GM12873 (cell line): ENCODE measurements around the gene TNFRSF14.

Experiments
- TF ChIP-seq, protein P1 (sequence below): IDR thresholded peaks from 2 replicates; pipeline ENCODE4 v1.5.1; 2012; ENCODE audit warnings: low read depth, mild to moderate bottlenecking, moderate library complexity, low read length, control low read depth; ENCODE audit not compliant: insufficient read depth; ENCODE audit errors: missing control alignments

The TNFRSF14 gene

DNA sequence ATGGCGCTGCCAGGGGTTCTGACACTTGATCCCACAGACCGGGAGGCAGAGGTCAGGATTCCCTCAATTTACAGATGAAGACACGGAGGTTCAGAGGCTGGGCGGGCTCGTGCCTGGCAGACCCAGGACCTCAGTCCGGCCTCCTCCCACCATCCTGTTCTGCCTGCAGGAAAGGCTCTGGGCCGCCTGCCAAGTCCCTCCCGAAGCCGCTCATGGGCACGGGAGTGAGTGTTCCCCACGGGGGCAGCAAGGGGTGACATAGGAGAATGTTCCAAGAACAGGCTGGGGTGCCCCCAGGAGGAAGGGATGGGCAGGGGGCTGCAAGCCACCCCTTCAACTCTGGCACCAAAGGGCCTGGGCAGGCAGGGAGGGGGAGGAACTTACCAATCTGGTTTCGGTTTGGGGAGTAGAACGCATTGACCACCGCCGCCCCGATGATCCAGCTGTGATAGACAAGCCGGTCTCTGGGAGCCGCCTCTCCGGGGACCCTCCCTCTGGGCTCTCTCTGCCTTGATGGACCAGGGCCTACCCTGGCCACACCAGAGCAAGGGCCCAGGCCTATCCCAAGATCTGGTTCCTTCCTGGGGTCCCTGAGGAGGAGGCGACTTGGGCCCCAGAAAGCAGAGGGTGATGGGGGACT, 38.0 kb downstream of the TNFRSF14 start:
- TF ChIP-seq, protein P1, sequence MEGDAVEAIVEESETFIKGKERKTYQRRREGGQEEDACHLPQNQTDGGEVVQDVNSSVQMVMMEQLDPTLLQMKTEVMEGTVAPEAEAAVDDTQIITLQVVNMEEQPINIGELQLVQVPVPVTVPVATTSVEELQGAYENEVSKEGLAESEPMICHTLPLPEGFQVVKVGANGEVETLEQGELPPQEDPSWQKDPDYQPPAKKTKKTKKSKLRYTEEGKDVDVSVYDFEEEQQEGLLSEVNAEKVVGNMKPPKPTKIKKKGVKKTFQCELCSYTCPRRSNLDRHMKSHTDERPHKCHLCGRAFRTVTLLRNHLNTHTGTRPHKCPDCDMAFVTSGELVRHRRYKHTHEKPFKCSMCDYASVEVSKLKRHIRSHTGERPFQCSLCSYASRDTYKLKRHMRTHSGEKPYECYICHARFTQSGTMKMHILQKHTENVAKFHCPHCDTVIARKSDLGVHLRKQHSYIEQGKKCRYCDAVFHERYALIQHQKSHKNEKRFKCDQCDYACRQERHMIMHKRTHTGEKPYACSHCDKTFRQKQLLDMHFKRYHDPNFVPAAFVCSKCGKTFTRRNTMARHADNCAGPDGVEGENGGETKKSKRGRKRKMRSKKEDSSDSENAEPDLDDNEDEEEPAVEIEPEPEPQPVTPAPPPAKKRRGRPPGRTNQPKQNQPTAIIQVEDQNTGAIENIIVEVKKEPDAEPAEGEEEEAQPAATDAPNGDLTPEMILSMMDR = no peak

DNA sequence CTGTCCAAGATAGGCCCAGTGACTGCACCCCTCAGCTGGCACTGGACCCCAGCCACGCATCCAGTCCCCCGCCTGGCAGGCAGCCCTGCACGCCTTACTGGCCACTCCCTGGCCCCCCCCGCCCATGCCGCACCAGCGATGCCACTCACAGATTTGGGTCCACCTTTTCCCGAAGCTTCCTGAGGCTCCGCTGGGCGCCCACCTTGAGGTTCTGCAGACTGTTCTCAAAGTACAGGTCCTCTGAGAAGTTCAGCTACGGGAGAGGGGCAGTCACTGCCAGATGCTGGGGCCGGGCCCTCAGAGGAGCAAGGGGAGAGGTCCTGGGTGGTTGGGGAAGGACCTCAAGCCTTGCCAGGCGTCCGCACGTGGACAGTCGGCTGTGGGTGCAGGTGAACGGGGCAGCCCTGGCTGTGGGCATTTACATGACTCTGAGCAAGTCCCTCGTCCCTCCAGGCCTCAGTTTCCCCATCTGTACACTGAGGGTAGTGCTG, 38.5 kb downstream of the TNFRSF14 start:
- TF ChIP-seq, protein P1 = no peak

DNA sequence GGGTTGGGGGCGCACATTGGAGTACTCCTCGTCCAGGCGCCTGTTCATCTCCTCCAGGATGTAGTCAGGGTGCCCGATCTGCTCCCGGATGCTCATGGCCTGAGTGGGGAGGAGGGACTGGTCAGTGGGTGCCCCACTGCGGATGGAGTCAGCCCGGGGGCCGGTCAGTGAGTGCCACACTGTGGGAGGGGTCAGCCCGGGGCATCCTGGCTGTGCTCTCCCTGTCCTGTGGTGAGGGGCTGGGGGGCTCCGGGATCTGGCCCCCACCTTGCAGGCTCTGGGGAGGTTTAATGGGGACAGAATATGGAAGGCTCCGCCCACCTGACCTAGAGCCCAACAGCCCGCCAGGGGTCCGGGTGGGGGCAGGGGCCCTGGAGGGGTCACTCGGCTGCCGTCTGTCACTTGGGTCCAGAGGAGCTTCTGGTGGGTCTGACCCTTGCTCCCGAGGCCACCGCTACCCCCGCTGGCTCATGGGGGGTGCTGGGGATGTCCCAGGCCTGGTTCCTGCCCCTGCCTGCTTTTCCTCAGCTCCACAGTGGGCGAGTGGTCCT, 39.2 kb downstream of the TNFRSF14 start:
- TF ChIP-seq, protein P1 = no peak

DNA sequence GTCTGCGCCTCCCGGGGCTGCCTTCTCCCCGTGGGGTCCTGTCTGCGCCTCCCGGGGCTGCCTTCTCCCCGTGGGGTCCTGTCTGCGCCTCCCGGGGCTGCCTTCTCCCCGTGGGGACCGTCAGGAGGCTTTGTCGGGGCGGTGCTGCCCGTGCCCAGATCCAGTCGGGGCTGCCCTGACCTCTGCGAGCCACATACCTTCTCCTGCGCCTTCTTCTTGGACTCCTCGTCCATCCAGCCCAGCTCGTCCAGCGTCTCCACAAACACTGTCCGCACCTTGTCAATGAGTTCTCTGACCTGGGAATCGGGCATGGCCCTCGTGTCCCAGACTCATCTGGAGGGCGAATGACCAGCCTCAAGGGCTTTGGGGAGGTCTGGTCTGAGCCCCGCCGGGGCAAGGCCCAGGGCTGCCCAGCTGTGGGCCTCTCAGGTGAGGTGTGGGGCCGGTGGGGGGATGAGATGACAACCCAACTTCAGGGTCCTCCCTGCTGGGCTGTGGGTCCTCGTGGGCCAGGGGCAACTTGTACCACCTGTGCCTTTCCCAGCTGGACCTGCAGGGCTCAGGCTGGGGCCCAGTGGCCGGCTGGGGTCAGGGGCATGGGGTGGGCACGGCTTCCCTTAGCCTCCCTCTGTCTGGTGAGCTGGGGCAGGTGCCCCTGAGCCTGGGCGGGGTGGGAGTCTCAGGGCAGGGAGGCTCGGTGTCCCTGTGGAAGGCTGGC, 39.8 kb downstream of the TNFRSF14 start:
- TF ChIP-seq, protein P1 = no peak

DNA sequence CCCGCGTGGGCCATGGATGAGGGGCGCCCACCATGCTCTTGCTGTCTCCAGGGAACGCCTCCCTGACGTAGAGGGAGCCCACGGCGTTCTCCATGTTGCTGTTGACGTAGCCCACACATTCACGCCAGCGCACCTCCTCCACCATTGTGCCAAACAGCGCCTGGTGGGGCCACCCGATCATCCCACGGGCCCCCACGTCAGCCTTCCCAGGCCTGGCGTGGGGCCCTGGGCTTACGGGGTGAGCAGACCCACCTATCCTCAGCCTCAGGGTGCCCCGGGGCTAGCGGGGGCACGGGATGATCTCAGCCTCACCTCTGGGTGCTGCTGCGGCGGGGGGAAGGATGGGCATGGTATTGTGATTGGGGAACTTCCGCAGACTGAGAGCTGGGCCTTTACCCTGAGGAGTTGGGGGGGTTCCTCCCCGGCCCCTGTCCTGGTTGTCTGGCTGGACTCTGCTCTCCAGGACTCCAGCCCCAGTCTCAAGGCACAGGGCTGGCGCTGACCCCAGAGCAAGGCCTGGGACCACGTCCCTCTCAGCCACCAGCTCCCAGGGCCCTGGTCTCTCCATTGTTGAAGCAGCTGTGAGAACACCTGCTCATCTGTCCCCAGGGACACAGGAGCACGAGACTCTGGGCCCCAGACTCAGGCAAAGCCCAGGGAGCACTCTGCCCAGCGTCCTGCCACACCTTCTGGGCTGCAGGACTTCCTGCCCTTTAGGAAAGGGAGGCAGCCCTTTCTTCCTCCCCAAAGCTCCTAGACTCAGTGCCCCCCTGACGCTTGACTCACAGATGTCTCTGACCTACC, 40.6 kb downstream of the TNFRSF14 start:
- TF ChIP-seq, protein P1 = no peak

DNA sequence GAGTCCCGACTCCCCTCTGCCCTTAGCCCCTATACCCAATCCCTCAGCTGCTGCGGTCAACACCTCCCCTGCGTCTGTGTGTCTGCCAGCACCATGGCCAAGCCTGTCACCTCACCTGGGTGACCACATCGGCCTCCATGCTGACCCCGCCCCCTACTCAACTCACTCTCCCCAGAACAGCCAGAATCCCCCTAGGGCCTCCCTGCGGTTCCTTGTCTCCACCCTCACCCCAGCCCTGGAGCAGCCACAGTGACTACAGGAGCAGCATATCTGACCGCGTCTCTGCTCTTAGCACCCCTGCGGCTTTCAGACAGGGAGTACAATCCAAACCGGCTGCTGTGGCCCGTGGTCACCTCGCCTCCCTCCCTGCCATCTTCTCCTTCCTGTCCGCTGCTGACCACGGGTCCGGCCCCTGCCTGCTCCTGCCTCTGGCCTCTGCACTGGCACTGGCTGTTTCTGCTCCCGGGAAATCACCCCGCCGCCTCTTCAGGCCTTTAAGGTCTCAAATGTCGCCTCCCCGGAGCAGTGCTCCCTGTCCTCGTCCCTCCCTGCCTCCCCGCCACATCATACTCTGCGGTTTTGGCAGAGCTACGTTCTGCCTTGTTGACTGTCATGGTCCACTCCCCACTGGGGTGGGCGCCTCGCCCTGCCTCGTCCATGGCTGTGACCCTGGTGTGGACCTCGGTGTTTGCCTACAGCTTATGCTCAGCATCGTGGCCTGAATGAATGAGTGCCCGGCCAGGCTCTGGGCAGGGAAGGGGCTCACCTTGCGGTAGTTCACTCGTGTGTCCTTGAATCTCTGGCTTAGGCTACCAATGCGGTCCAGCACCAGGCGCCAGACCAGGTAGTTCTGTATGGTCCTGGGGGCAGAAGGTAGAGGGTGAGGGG, 41.5 kb downstream of the TNFRSF14 start:
- TF ChIP-seq, protein P1 = no peak
